ENCODE data around the gene RNF157.
"Not testable (repeated sequence)": the region's sequence is repeated elsewhere in the genome, so short reads cannot be mapped to it uniquely, and the experiment has no call there.

The RNF157 gene

GRCh38 chr17:76234354-76234679 lies 6.0 kb downstream of the RNF157 start:
- DNase-seq (ENCODE audit: low spot score): no peak

- DNase-seq (ENCODE audit: low spot score): no peak
These were observed 6.5 kb downstream of the RNF157 start for GRCh38 chr17:76233588-76234353.

GRCh38 chr17:76232342-76232741 lies 8.0 kb downstream of the RNF157 start:
- no peak for DNase-seq (ENCODE audit: low spot score)

GRCh38 chr17:76226749-76227148 lies 13.5 kb downstream of the RNF157 start:
- DNase-seq (ENCODE audit: low spot score): not testable (repeated sequence)

- not testable (repeated sequence) for DNase-seq (ENCODE audit: low spot score)
These were observed 14.8 kb downstream of the RNF157 start for GRCh38 chr17:76225373-76226086.

GRCh38 chr17:76223802-76224201 lies 16.5 kb downstream of the RNF157 start:
- DNase-seq (ENCODE audit: low spot score): no peak

- no peak for DNase-seq (ENCODE audit: low spot score)
These were observed 20.5 kb downstream of the RNF157 start for GRCh38 chr17:76219670-76220383.

- DNase-seq (ENCODE audit: low spot score): no peak
These were observed 23.2 kb downstream of the RNF157 start for GRCh38 chr17:76217081-76217480.

GRCh38 chr17:76213491-76213890 lies 26.8 kb downstream of the RNF157 start:
- DNase-seq (ENCODE audit: low spot score): no peak

GRCh38 chr17:76208120-76208519 lies 32.2 kb downstream of the RNF157 start:
- DNase-seq (ENCODE audit: low spot score): no peak

- DNase-seq (ENCODE audit: low spot score): no peak
These were observed 32.8 kb downstream of the RNF157 start for GRCh38 chr17:76207275-76208059.

- DNase-seq (ENCODE audit: low spot score): not testable (repeated sequence)
These were observed 34.6 kb downstream of the RNF157 start for GRCh38 chr17:76205542-76206144.

GRCh38 chr17:76204277-76204676 lies 36.0 kb downstream of the RNF157 start:
- no peak for DNase-seq (ENCODE audit: low spot score)

- no peak for DNase-seq (ENCODE audit: low spot score)
These were observed 39.9 kb downstream of the RNF157 start for GRCh38 chr17:76200354-76200753.

- no peak for DNase-seq (ENCODE audit: low spot score)
These were observed 40.8 kb downstream of the RNF157 start for GRCh38 chr17:76199469-76199868.

- DNase-seq (ENCODE audit: low spot score): no peak
These were observed 41.6 kb downstream of the RNF157 start for GRCh38 chr17:76198702-76199101.

- DNase-seq (ENCODE audit: low spot score): no peak
These were observed 42.4 kb downstream of the RNF157 start for GRCh38 chr17:76197911-76198310.

- no peak for DNase-seq (ENCODE audit: low spot score)
These were observed 43.6 kb downstream of the RNF157 start for GRCh38 chr17:76196675-76197074.

GRCh38 chr17:76195281-76196096 lies 44.8 kb downstream of the RNF157 start:
- DNase-seq (ENCODE audit: low spot score): no peak

- no peak for DNase-seq (ENCODE audit: low spot score)
These were observed 46.7 kb downstream of the RNF157 start for GRCh38 chr17:76193591-76193990.

- DNase-seq (ENCODE audit: low spot score): peak; percentile 46
These were observed 48.4 kb downstream of the RNF157 start for GRCh38 chr17:76191896-76192295.
